HCT116 (cell line): ENCODE data around the gene GNAI3. TPM values are rescaled to one million over a fixed set of nuclear protein-coding genes. Genes with fewer than 3 reads are reported as not detected.

Experiments
- ATAC-seq: fragments of 200-7000 bp; cut with Tn5 transposase; 2 replicates; pipeline ENCODE4 v1.9.1; 2020; ENCODE audit warnings: mild to moderate bottlenecking, moderate library complexity
- BruUV-seq: library from RNA; stranded (reverse); fragments of 400-500 nt; replicated peaks from 2 replicates; lab custom pipeline; 2021; lab: Mats Ljungman, UMichigan
- CTCF ChIA-PET: fragments of 300-600 bp; sonication (Branson Sonifier 250); formaldehyde crosslinking; loops from one replicate; lab custom pipeline; 2021; ENCODE audit warnings: antibody characterized with exemption; lab: Charles Lee
- POLR2A ChIA-PET: fragments of 300-600, 350-600 bp; sonication (Branson Sonifier 250); formaldehyde crosslinking; loops from one replicate; lab custom pipeline; 2021; ENCODE audit warnings: antibody characterized with exemption; lab: Charles Lee
- RAD21 ChIA-PET, 2 experiments: fragments of 300-600 bp; sonication (Branson Sonifier 250); formaldehyde crosslinking; loops; one replicate each; lab custom pipeline; 2023; ENCODE audit warnings: low total read pairs in 2 of 2; ENCODE audit not compliant: uncharacterized antibody in 2 of 2, unreplicated experiment in 2 of 2, low non-redundant PET in 1 of 2; lab: Charles Lee
- DNase-seq: peaks from one replicate; pipeline ENCODE4 v3.0.0-alpha.2; 2010; ENCODE audit warnings: low read depth, low spot score
- H2AFZ ChIP-seq: fragments of 200-600 bp; shearing (Covaris generic), sonication (generic); 2 replicates; pipeline ENCODE4 v1.6.1; 2017; ENCODE audit warnings: low read depth, mixed run types, mixed read lengths, antibody characterized with exemption, low read length; ENCODE audit not compliant: poor library complexity, severe bottlenecking
- H3K27ac ChIP-seq: 2 replicates; pipeline ENCODE4 v1.5.1; 2012; ENCODE audit warnings: low read depth, low read length
- H3K27me3 ChIP-seq: fragments of 200-600 bp; sonication (generic); 2 replicates; pipeline ENCODE4 v1.6.1; 2016; ENCODE audit warnings: mixed run types, low read length, mixed read lengths; ENCODE audit not compliant: insufficient read depth
- H3K36me3 ChIP-seq, 2 experiments: fragments of 200-500 bp in 1 of 2; fragments of 200-600 bp in 1 of 2; sonication (Bioruptor generic) in 1 of 2; sonication (generic) in 1 of 2; 2 replicates each; pipeline versions ENCODE4 v1.5.1 to v1.6.1; 2014 to 2016; ENCODE audit warnings: low read length in 2 of 2, inconsistent platforms in 1 of 2, mixed read lengths in 1 of 2, mixed run types in 1 of 2; ENCODE audit not compliant: insufficient read depth in 2 of 2, control insufficient read depth in 1 of 2
- H3K4me1 ChIP-seq, 2 experiments: fragments of 200-600 bp in 1 of 2; sonication (generic) in 1 of 2; 2 replicates each; pipeline versions ENCODE4 v1.5.1 to v1.6.1; 2012 to 2017; ENCODE audit warnings: low read length in 2 of 2, inconsistent platforms in 1 of 2, mild to moderate bottlenecking in 1 of 2, mixed read lengths in 1 of 2, mixed run types in 1 of 2, moderate library complexity in 1 of 2; ENCODE audit not compliant: insufficient read depth in 2 of 2, control insufficient read depth in 1 of 2
- H3K4me2 ChIP-seq: fragments of 200-600 bp; sonication (generic); 2 replicates; pipeline ENCODE4 v1.6.1; 2017; ENCODE audit warnings: mixed run types, low read length, mixed read lengths
- H3K4me3 ChIP-seq, 2 experiments: fragments of 200-600 bp in 1 of 2; sonication (generic) in 1 of 2; replicated peaks in 1 of 2; 2 replicates each; pipeline ENCODE4 v1.5.1; 2011 to 2016; ENCODE audit warnings: low read length in 2 of 2, control low read depth in 1 of 2, low read depth in 1 of 2, mild to moderate bottlenecking in 1 of 2, mixed read lengths in 1 of 2, mixed run types in 1 of 2
- H3K79me2 ChIP-seq: fragments of 200-600 bp; sonication (generic); 2 replicates; pipeline ENCODE4 v1.6.1; 2017; ENCODE audit warnings: mild to moderate bottlenecking, mixed run types, low read length, moderate library complexity, mixed read lengths; ENCODE audit not compliant: insufficient read depth
- H3K9ac ChIP-seq: fragments of 200-600 bp; sonication (generic); 2 replicates; pipeline ENCODE4 v1.6.1; 2016; ENCODE audit warnings: low read length, mixed read lengths
- H3K9me2 ChIP-seq: fragments of 200-600 bp; sonication (generic), shearing (Covaris generic); 2 replicates; pipeline ENCODE4 v1.6.1; 2017; ENCODE audit warnings: mixed run types, mild to moderate bottlenecking, moderate library complexity; ENCODE audit not compliant: insufficient read depth
- H3K9me3 ChIP-seq, 2 experiments: fragments of 200-500 bp in 1 of 2; fragments of 200-600 bp in 1 of 2; sonication (Bioruptor generic) in 1 of 2; sonication (generic) in 1 of 2; 2 replicates each; pipeline ENCODE4 v1.6.1; 2014 to 2017; ENCODE audit warnings: low read length in 2 of 2, mixed read lengths in 2 of 2, inconsistent platforms in 1 of 2, low read depth in 1 of 2, mild to moderate bottlenecking in 1 of 2, mixed run types in 1 of 2, moderate library complexity in 1 of 2; ENCODE audit not compliant: control insufficient read depth in 1 of 2, insufficient read depth in 1 of 2
- H4K20me1 ChIP-seq: fragments of 200-600 bp; sonication (generic), shearing (Covaris generic); 2 replicates; pipeline ENCODE4 v1.6.1; 2017; ENCODE audit warnings: mixed run types, mild to moderate bottlenecking, moderate library complexity; ENCODE audit not compliant: insufficient read depth
- CBX3 ChIP-seq: IDR thresholded peaks from 2 replicates; pipeline ENCODE4 v1.6.1; 2012; ENCODE audit warnings: low read depth
- CEBPB ChIP-seq: IDR thresholded peaks from 2 replicates; pipeline ENCODE4 v1.6.1; 2012; ENCODE audit warnings: low read depth
- EGR1 ChIP-seq: IDR thresholded peaks from 2 replicates; pipeline ENCODE4 v1.6.1; 2012; ENCODE audit warnings: low read depth
- EZH2phosphoT487 ChIP-seq: fragments of 200-600 bp; IDR thresholded peaks from 2 replicates; pipeline ENCODE4 v1.6.1; 2018; ENCODE audit warnings: antibody characterized with exemption, borderline replicate concordance
- JUND ChIP-seq: IDR thresholded peaks from 2 replicates; pipeline ENCODE4 v1.6.1; 2012
- POLR2AphosphoS5 ChIP-seq: IDR thresholded peaks from 2 replicates; pipeline ENCODE4 v1.6.1; 2011; ENCODE audit warnings: mild to moderate bottlenecking, low read depth, low read length, moderate library complexity
- REST ChIP-seq: IDR thresholded peaks from 2 replicates; pipeline ENCODE4 v1.6.1; 2012; ENCODE audit warnings: low read depth
- SIN3A ChIP-seq: IDR thresholded peaks from 2 replicates; pipeline ENCODE4 v1.6.1; 2012; ENCODE audit warnings: low read depth
- YY1 ChIP-seq: IDR thresholded peaks from 2 replicates; pipeline ENCODE4 v1.6.1; 2011; ENCODE audit warnings: low read length, low read depth, moderate library complexity, mild to moderate bottlenecking; ENCODE audit not compliant: insufficient replicate concordance; ENCODE audit errors: extremely low read depth
- ZFX ChIP-seq: fragments of 450-650 bp; IDR thresholded peaks from 2 replicates; pipeline ENCODE4 v1.6.1; 2017
- intact Hi-C: fragments of 100-400 bp; cut with micrococcal nuclease; formaldehyde crosslinking; loops from 2 replicates; pipeline ENCODE4 v1.10.0; 2022
- total RNA-seq: library from RNA; stranded (reverse); gene quantifications from one replicate; pipeline ENCODE4 v1.2.1, GENCODE V29; 2021; ENCODE audit not compliant: unreplicated experiment

GNAI3 gene
- total RNA-seq, 1 experiment from 2014 or later = 9.5 TPM

- ATAC-seq = no peak
Observed at GRCh38 chr1:109567877-109568672, 19.7 kb downstream of the GNAI3 start.

More at GRCh38 chr1:109567877-109568672, 19.7 kb downstream of the GNAI3 start:
- Histone ChIP-seq H3K9ac (no peak overlapping the region), H3K4me2 (no peak overlapping the region), H3K4me1 (peaks cover 3 to 13% of the 10 kb centered on the region in 2 experiments; a peak in 3 of 4 replicates), H3K36me3 (no peaks in the 10 kb centered on the region), H4K20me1 (peaks cover 19% of the 10 kb centered on the region; the same call in 1 of the 2 replicates), H3K27me3 (no peaks in the 10 kb centered on the region), H3K4me3 (no peak overlapping the region), H3K27ac (no peak overlapping the region), H3K9me2 (no peaks in the 10 kb centered on the region), H3K9me3 (no peaks in the 10 kb centered on the region), H2AFZ (no peak overlapping the region), H3K79me2 (peaks cover 99% of the 10 kb centered on the region)
- BruUV-seq = no TSS peak
- no peak for DNase-seq
- no peak for TF ChIP-seq EGR1
- no peak for TF ChIP-seq POLR2AphosphoS5
- TF ChIP-seq REST = no peak
- TF ChIP-seq CEBPB = no peak
- no peak for TF ChIP-seq EZH2phosphoT487
- TF ChIP-seq CBX3 = no peak
- TF ChIP-seq ZFX = no peak
- TF ChIP-seq YY1 = no peak
- TF ChIP-seq JUND = no peak
- TF ChIP-seq SIN3A = no peak
- CTCF ChIA-PET = interaction anchor here (1.3 kb wide), 1 partner anchor 22 kb away, joined by 4 read pairs; no protein-coding TSS in a partner anchor
- POLR2A ChIA-PET = no interaction called here
- intact Hi-C loops = no loop called here
- RAD21 ChIA-PET = no interaction called here
